Neural cell (in vitro differentiated cells): Measurements from ENCODE around the gene TECPR2. TPM values are rescaled to one million over a fixed set of nuclear protein-coding genes. Genes with fewer than 3 reads are reported as not detected.
"Not testable (repeated sequence)": the region's sequence is repeated elsewhere in the genome, so short reads cannot be mapped to it uniquely, and the experiment has no call there.

Source experiments
- H2AFZ ChIP-seq: fragments of 200-600, 300-800 bp; sonication (generic), shearing (Covaris generic); 2 replicates; pipeline ENCODE4 v1.6.0; 2014; ENCODE audit warnings: low read depth, mild to moderate bottlenecking, antibody characterized with exemption, low read length, moderate library complexity
- H3F3A ChIP-seq: fragments of 200-600 bp; shearing (Covaris generic); 2 replicates; pipeline ENCODE4 v1.6.1; 2016; ENCODE audit warnings: mild to moderate bottlenecking, moderate library complexity, mixed read lengths, antibody characterized with exemption, low read length; ENCODE audit not compliant: insufficient read depth, poor library complexity, severe bottlenecking
- H3K27ac ChIP-seq: fragments of 200-600, 300-800 bp; sonication (generic), shearing (Covaris generic); 2 replicates; pipeline ENCODE4 v1.5.1; 2014; ENCODE audit warnings: mild to moderate bottlenecking, low read length, moderate library complexity
- H3K27me3 ChIP-seq: fragments of 300-800, 200-600 bp; sonication (generic), shearing (Covaris generic); 2 replicates; pipeline ENCODE4 v1.6.0; 2014; ENCODE audit warnings: mild to moderate bottlenecking, low read depth, low read length, moderate library complexity; ENCODE audit not compliant: insufficient read depth
- H3K36me3 ChIP-seq: fragments of 300-800, 200-600 bp; sonication (generic), shearing (Covaris generic); 2 replicates; pipeline ENCODE4 v1.5.1; 2014; ENCODE audit warnings: mild to moderate bottlenecking, antibody characterized with exemption, low read length, moderate library complexity; ENCODE audit not compliant: insufficient read depth
- H3K4me2 ChIP-seq: fragments of 300-800, 200-600 bp; sonication (generic), shearing (Covaris generic); 2 replicates; pipeline ENCODE4 v1.6.0; 2014; ENCODE audit warnings: mild to moderate bottlenecking, low read length
- H3K4me3 ChIP-seq: fragments of 300-800, 200-600 bp; sonication (generic), shearing (Covaris generic); 2 replicates; pipeline ENCODE4 v1.5.1; 2014; ENCODE audit warnings: mild to moderate bottlenecking, low read length, moderate library complexity
- H3K79me2 ChIP-seq: fragments of 200-600 bp; shearing (Covaris generic); replicated peaks from 2 replicates; pipeline ENCODE4 v1.6.0; 2014; ENCODE audit warnings: mild to moderate bottlenecking, low read length, moderate library complexity; ENCODE audit not compliant: insufficient read depth
- H3K9ac ChIP-seq: fragments of 300-800, 200-600 bp; sonication (generic), shearing (Covaris generic); 2 replicates; pipeline ENCODE4 v1.6.1; 2016; ENCODE audit warnings: mild to moderate bottlenecking, low read length, mixed read lengths
- H3K9me2 ChIP-seq: fragments of 200-600 bp; shearing (Covaris generic); 2 replicates; pipeline ENCODE4 v1.6.1; 2016; ENCODE audit warnings: mild to moderate bottlenecking, low read length, mixed read lengths; ENCODE audit not compliant: insufficient read depth
- H3K9me3 ChIP-seq: fragments of 200-600, 300-800 bp; sonication (generic), shearing (Covaris generic); 2 replicates; pipeline ENCODE4 v1.6.1; 2016; ENCODE audit warnings: mild to moderate bottlenecking, mixed run types, low read length, moderate library complexity, mixed read lengths
- H4K20me1 ChIP-seq: fragments of 200-600 bp; shearing (Covaris generic); 2 replicates; pipeline ENCODE4 v1.6.1; 2016; ENCODE audit warnings: mild to moderate bottlenecking, mixed run types; ENCODE audit not compliant: insufficient read depth
- EP300 ChIP-seq: fragments of 450-650 bp; conservative IDR thresholded peaks from 2 replicates; pipeline ENCODE4 v1.6.1; 2014; ENCODE audit warnings: antibody characterized with exemption, mild to moderate bottlenecking, moderate library complexity; ENCODE audit not compliant: poor library complexity, severe bottlenecking
- EZH2 ChIP-seq: fragments of 200-600, 300-800 bp; shearing (Covaris generic), sonication (generic); IDR thresholded peaks from 2 replicates; pipeline ENCODE4 v1.6.1; 2014; ENCODE audit warnings: antibody characterized with exemption, low read length, borderline replicate concordance, mild to moderate bottlenecking; ENCODE audit not compliant: insufficient read depth, poor library complexity, severe bottlenecking
- POLR2AphosphoS5 ChIP-seq: IDR thresholded peaks from 2 replicates; pipeline ENCODE4 v1.6.1; 2012
- RAD21 ChIP-seq: fragments of 450-650 bp; conservative IDR thresholded peaks from 2 replicates; pipeline ENCODE4 v1.6.1; 2014; ENCODE audit warnings: antibody characterized with exemption, mild to moderate bottlenecking, moderate library complexity
- SMC3 ChIP-seq: fragments of 450-650 bp; conservative IDR thresholded peaks from 2 replicates; pipeline ENCODE4 v1.6.1; 2014; ENCODE audit warnings: antibody characterized with exemption, mild to moderate bottlenecking, moderate library complexity; ENCODE audit not compliant: poor library complexity
- TAF1 ChIP-seq: IDR thresholded peaks from 2 replicates; pipeline ENCODE4 v1.6.1; 2012; ENCODE audit warnings: low read depth
- polyA plus RNA-seq: library from polyadenylated mRNA; depleted of rRNA; stranded (reverse); fragments of >200 nt; gene quantifications from 2 replicates; pipeline ENCODE4 v1.2.3, GENCODE V29; 2014
- TF ChIP-seq, protein P1 (sequence below): IDR thresholded peaks from 2 replicates; pipeline ENCODE4 v1.6.1; 2012; ENCODE audit warnings: borderline replicate concordance

The TECPR2 gene
- polyA plus RNA-seq, 1 donor from 2014 or later = 7.0 TPM

DNA sequence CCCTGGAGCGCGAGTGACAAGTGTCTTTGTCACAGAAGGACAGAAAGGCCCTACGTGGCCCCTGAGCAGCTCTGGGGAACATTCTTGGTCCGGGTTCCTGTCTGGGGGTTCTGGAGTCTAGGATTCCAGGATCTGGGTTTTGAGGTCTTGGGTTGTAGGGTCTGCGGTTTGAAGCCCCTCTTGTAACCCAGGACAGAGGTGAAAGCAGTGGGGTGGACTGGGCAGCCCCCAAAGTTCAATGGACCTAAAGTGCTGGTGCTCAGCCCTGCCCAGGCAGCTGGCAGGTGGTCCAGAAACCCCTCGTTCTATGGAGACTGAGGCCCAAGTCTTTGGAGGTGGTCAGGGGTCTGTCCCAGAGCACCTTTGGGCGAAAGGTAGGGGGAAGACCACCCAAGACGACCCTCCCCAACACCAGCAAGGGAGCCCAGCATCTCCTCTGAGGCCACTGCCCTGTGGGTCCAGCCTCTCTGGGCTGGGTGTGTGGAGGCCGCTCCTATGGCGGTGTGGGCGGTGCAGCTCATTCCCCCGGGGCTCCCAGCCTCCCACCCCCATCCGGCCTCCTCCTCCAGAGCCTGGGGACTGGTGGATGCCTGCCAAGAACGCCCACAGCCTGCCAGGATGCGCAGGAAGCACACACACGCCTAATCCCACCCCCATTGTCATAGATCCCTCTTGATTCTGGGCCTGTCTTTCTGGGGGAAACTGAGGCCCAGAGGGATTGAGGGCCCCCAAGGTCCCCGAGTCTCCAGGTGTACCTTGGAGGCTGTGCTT lies 177.0 kb downstream of the TECPR2 start:
- Histone ChIP-seq H3K79me2 (no peaks in the 10 kb centered on the region), H4K20me1 (no peaks in the 10 kb centered on the region), H3K36me3 (no peaks in the 10 kb centered on the region), H3K9ac (no peak overlapping the region), H3K27ac (no peak overlapping the region), H3K4me3 (no peak overlapping the region), H3K4me2 (no peak overlapping the region), H3K27me3 (peaks cover 6% of the 10 kb centered on the region), H3F3A (no peaks in the 10 kb centered on the region), H3K9me2 (no peaks in the 10 kb centered on the region), H3K9me3 (no peaks in the 10 kb centered on the region), H2AFZ (no peak overlapping the region)
- no peak for TF ChIP-seq RAD21
- TF ChIP-seq, protein P1, sequence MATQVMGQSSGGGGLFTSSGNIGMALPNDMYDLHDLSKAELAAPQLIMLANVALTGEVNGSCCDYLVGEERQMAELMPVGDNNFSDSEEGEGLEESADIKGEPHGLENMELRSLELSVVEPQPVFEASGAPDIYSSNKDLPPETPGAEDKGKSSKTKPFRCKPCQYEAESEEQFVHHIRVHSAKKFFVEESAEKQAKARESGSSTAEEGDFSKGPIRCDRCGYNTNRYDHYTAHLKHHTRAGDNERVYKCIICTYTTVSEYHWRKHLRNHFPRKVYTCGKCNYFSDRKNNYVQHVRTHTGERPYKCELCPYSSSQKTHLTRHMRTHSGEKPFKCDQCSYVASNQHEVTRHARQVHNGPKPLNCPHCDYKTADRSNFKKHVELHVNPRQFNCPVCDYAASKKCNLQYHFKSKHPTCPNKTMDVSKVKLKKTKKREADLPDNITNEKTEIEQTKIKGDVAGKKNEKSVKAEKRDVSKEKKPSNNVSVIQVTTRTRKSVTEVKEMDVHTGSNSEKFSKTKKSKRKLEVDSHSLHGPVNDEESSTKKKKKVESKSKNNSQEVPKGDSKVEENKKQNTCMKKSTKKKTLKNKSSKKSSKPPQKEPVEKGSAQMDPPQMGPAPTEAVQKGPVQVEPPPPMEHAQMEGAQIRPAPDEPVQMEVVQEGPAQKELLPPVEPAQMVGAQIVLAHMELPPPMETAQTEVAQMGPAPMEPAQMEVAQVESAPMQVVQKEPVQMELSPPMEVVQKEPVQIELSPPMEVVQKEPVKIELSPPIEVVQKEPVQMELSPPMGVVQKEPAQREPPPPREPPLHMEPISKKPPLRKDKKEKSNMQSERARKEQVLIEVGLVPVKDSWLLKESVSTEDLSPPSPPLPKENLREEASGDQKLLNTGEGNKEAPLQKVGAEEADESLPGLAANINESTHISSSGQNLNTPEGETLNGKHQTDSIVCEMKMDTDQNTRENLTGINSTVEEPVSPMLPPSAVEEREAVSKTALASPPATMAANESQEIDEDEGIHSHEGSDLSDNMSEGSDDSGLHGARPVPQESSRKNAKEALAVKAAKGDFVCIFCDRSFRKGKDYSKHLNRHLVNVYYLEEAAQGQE = no peak

DNA sequence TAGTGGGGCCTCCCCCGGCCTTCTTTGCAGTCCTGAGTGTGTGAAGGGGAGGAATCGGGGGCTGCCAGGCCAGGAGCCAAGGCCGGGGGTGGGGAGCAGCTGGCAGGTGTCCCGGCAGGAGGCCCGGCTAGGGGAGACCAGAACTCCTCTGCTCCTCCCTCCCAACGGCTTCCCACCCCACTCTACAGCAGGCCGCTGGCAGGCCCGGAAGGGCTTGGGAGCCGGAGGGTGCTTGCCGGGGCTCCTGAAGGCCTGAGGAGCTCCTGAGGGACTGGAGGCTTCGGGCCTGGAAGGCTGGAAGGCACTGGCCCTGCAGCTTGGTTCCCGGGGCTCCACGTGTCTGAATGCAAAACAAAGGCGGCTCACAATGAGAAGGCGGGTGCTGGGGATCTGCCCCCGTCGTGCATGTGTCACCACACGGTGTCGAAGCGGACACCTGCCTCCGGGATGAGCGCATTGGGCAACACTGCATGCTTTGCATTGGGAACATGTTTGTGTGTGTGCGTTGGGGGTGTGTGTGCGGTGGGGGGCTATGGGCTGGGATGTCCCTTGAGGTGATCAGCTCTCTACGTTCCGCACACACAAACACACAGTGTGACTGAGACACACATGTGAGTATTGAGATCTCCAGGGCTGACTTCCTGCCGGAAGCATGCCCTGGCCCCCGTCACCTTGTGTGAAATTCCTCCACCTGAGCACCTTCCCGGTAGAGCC lies 177.7 kb downstream of the TECPR2 start:
- Histone ChIP-seq H3K27me3 (peaks cover 13% of the 10 kb centered on the region), H3K9ac (no peak overlapping the region), H3K9me3 (no peaks in the 10 kb centered on the region), H3K4me2 (no peak overlapping the region), H2AFZ (no peak overlapping the region), H3K79me2 (no peaks in the 10 kb centered on the region), H3K9me2 (no peaks in the 10 kb centered on the region), H3K36me3 (no peaks in the 10 kb centered on the region), H4K20me1 (no peaks in the 10 kb centered on the region), H3F3A (no peaks in the 10 kb centered on the region), H3K4me3 (no peak overlapping the region), H3K27ac (no peak overlapping the region)
- TF ChIP-seq RAD21 (no peak), SMC3 (no peak), EZH2 (no peak), EP300 (no peak), TAF1 (no peak), POLR2AphosphoS5 (no peak)
- TF ChIP-seq, protein P1 = no peak

DNA sequence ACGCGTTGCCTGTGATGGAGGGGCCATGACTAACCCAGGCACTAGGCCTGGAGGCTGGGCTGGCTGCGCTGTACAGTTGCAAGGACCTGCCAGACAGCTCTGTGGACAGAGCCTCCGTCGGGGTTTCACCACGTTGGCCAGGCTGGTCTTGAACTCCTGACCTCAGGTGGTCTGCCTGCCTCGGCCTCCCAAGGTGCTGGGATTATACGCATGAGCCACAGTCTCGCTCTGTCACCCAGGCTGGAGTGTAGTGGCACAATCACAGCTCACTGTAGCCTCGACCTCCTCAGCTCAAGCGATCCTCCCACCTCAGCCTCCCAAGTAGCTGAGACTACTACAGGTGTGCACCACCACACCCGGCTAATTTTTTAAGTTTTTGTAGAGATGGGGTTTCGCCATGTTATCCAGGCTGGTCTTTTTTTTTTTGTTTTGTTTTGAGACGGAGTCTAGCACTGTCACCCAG lies 178.3 kb downstream of the TECPR2 start:
- peaks cover 18% of the 10 kb centered on the region for H3K27me3 ChIP-seq
- H3K4me3 ChIP-seq, H3K9me2 ChIP-seq, H3K9ac ChIP-seq, H3K27ac ChIP-seq, H3K4me2 ChIP-seq, H3K9me3 ChIP-seq, H2AFZ ChIP-seq, H3F3A ChIP-seq, H4K20me1 ChIP-seq, H3K36me3 ChIP-seq, H3K79me2 ChIP-seq: not testable (repeated sequence)
